Right lobe of liver (tissue), 6 donors: ENCODE measurements around the gene PAK2. TPM values are rescaled to one million over a fixed set of nuclear protein-coding genes. Genes with fewer than 3 reads are reported as not detected.

Experiments used
- ATAC-seq, 4 donors: fragments of 200-7000 bp; cut with Tn5 transposase; one replicate each; pipeline ENCODE4 v1.9.1; 2020; ENCODE audit warnings: mild to moderate bottlenecking in 4 of 4, moderate library complexity in 4 of 4
- DNase-seq, 3 donors: peaks; one replicate each; pipeline ENCODE4 v3.0.0-alpha.2; 2020
- H3K27ac ChIP-seq, 3 donors: fragments of 200-600 bp; one replicate each; pipeline ENCODE4 v1.8.0; 2022
- H3K27me3 ChIP-seq, 2 donors: fragments of 200-600 bp; one replicate each; pipeline ENCODE4 v1.8.0; 2022
- H3K36me3 ChIP-seq, 4 donors: fragments of 200-600 bp; sonication (generic) in 1 of 4; one replicate each; pipeline versions ENCODE4 v1.5.1 to v1.8.0; 2017 to 2022; ENCODE audit warnings: control low read depth in 1 of 4
- H3K4me1 ChIP-seq, 4 donors: fragments of 200-600 bp; sonication (generic) in 1 of 4; one replicate each; pipeline versions ENCODE4 v1.5.1 to v1.8.0; 2017 to 2022; ENCODE audit warnings: control low read depth in 1 of 4
- H3K4me3 ChIP-seq, 3 donors: fragments of 200-600 bp; one replicate each; pipeline ENCODE4 v1.8.0; 2022
- H3K9me3 ChIP-seq, 4 donors: fragments of 200-600 bp; sonication (generic) in 1 of 4; one replicate each; pipeline versions ENCODE4 v1.5.1 to v1.8.0; 2017 to 2022; ENCODE audit warnings: control low read depth in 1 of 4
- CTCF ChIP-seq, 4 donors: fragments of 200-600 bp in 3 of 4; fragments of 450-650 bp in 1 of 4; IDR thresholded peaks; one replicate each; pipeline versions ENCODE4 v1.5.1 to v1.8.0; 2016 to 2022; ENCODE audit warnings: antibody characterized with exemption in 4 of 4, mild to moderate bottlenecking in 2 of 4
- POLR2A ChIP-seq: fragments of 450-650 bp; IDR thresholded peaks from one replicate; pipeline ENCODE4 v1.6.1; 2017; ENCODE audit warnings: antibody characterized with exemption, mild to moderate bottlenecking
- WGBS: methylation state at CpG from one replicate; pipeline ENCODE4 v1.1.6; 2018; ENCODE audit warnings: low coverage, low lambda C conversion rate; ENCODE audit not compliant: insufficient coverage; ENCODE audit errors: missing lambda C conversion rate; 5-methylcytosine and 5-hydroxymethylcytosine counted together
- intact Hi-C, 2 donors: fragments of 100-400 bp; cut with DNase I; formaldehyde crosslinking; loops; one replicate each; pipeline versions ENCODE4 v1.11.2 to v1.14.1; 2022
- total RNA-seq, 6 experiments: library from RNA; depleted of rRNA in 2 of 6; stranded (reverse); fragments of >200 nt in 2 of 6; fragmentation: NEBNext Ultra II Directional in 3 of 6; extraction: Animal tissue kit (Norgen Biotek cat#: 25700) in 3 of 6; gene quantifications; one replicate each; pipeline versions ENCODE4 v1.1.0 to v1.2.4, GENCODE V29; 2016 to 2023
- donor health status: DM: no; HTN: yes; CAD: no.
- donor health status: DM: no; HTN: no; CAD: no.
- donor health status: DM: no; HTN: no; CAD: no.
- donor health status: DM: no; HTN: yes; CAD: no.
- donor health status: DM: no; HTN: yes; CAD: no.

PAK2 gene
- total RNA-seq, 6 experiments from 2014 or later = 35.7 to 59.6 (median 42.0) TPM

- Histone ChIP-seq H3K9me3 (no peaks in the 10 kb centered on the region), H3K27ac (no peak overlapping the region), H3K4me1 (peaks cover 0 to 16% (median 4%) of the 10 kb centered on the region in 4 donors), H3K36me3 (no peaks in the 10 kb centered on the region), H3K27me3 (no peaks in the 10 kb centered on the region), H3K4me3 (no peak overlapping the region)
- no CpG with 5 or more reads among the region's 1 CpG for WGBS
- TF ChIP-seq CTCF (IDR thresholded peaks at IDR 0.05) = no peak
- no peak for TF ChIP-seq POLR2A
- intact Hi-C loops = no loop called here
- DNase-seq (no peak), ATAC-seq (no peak)
Observed at GRCh38 chr3:196771067-196771466, 31.4 kb downstream of the PAK2 start.

- no peak for TF ChIP-seq POLR2A
- TF ChIP-seq CTCF (IDR thresholded peaks at IDR 0.05) = no peak
- H3K27ac ChIP-seq = no peak overlapping the region
- 94% methylated on average over 3 of the region's 4 CpGs for WGBS
- no peaks in the 10 kb centered on the region for H3K27me3 ChIP-seq
- H3K9me3 ChIP-seq = no peaks in the 10 kb centered on the region
- no peak overlapping the region for H3K4me3 ChIP-seq
- H3K4me1 ChIP-seq = peaks cover 0 to 16% (median 4%) of the 10 kb centered on the region in 4 donors
- intact Hi-C loops = no loop called here
- no peak for DNase-seq
- no peaks in the 10 kb centered on the region for H3K36me3 ChIP-seq
- ATAC-seq = no peak
Observed at GRCh38 chr3:196772102-196772501, 32.4 kb downstream of the PAK2 start.

GRCh38 chr3:196772897-196773296 is 33.2 kb downstream of the PAK2 start:
- Histone ChIP-seq H3K9me3 (no peaks in the 10 kb centered on the region), H3K27me3 (no peaks in the 10 kb centered on the region), H3K36me3 (no peaks in the 10 kb centered on the region), H3K4me1 (peaks cover 0 to 16% (median 4%) of the 10 kb centered on the region in 4 donors), H3K27ac (no peak overlapping the region), H3K4me3 (no peak overlapping the region)
- no peak for ATAC-seq
- TF ChIP-seq CTCF (IDR thresholded peaks at IDR 0.05) = no peak
- TF ChIP-seq POLR2A = no peak
- no peak for DNase-seq
- intact Hi-C loops = no loop called here
- WGBS = 87% methylated on average over 6 of the region's 6 CpGs

- TF ChIP-seq CTCF (IDR thresholded peaks at IDR 0.05) (no peak), POLR2A (no peak)
- H3K9me3 ChIP-seq = no peaks in the 10 kb centered on the region
- peaks cover 0 to 16% (median 4%) of the 10 kb centered on the region in 4 donors for H3K4me1 ChIP-seq
- no peaks in the 10 kb centered on the region for H3K27me3 ChIP-seq
- peak overlapping the region; percentile 15 to 61 (median 29) for H3K27ac ChIP-seq
- H3K4me3 ChIP-seq = no peak overlapping the region
- intact Hi-C loops = no loop called here
- no peaks in the 10 kb centered on the region for H3K36me3 ChIP-seq
- ATAC-seq (peak; percentile 95 to 97 (median 96)), DNase-seq (peak in 1 of 3 donors; percentile 63)
- 38% methylated on average over 5 of the region's 5 CpGs for WGBS
Observed at GRCh38 chr3:196774191-196774820, 34.6 kb downstream of the PAK2 start.
